ENCODE measurements around the gene SRRM3. TPM values are rescaled to one million over a fixed set of nuclear protein-coding genes. Genes with fewer than 3 reads are reported as not detected.

SRRM3 gene
- total RNA-seq, 4 donors from 2014 or later, result 1.8 to 2.6 (median 2.1) TPM

GRCh38 chr7:76193466-76193865 is 8.2 kb upstream of the SRRM3 start:
- no peak for TF ChIP-seq CTCF (IDR thresholded peaks at IDR 0.05; ENCODE audit: low read depth)

GRCh38 chr7:76193883-76194282 is 7.8 kb upstream of the SRRM3 start:
- TF ChIP-seq CTCF (IDR thresholded peaks at IDR 0.05; ENCODE audit: low read depth), result no peak

GRCh38 chr7:76196786-76197185 is 4.9 kb upstream of the SRRM3 start:
- TF ChIP-seq CTCF (IDR thresholded peaks at IDR 0.05; ENCODE audit: low read depth), result no peak

- no peak for TF ChIP-seq CTCF (IDR thresholded peaks at IDR 0.05; ENCODE audit: low read depth)
These were observed 3.5 kb upstream of the SRRM3 start for GRCh38 chr7:76198202-76198601.

- TF ChIP-seq CTCF (IDR thresholded peaks at IDR 0.05; ENCODE audit: low read depth), result no peak
These were observed 952 bp downstream of the SRRM3 start for GRCh38 chr7:76202666-76203030.

GRCh38 chr7:76204147-76204546 is 2.5 kb downstream of the SRRM3 start:
- TF ChIP-seq CTCF (IDR thresholded peaks at IDR 0.05; ENCODE audit: low read depth), result no peak

GRCh38 chr7:76206633-76207032 is 4.9 kb downstream of the SRRM3 start:
- TF ChIP-seq CTCF (IDR thresholded peaks at IDR 0.05; ENCODE audit: low read depth), result no peak

GRCh38 chr7:76209310-76209709 is 7.6 kb downstream of the SRRM3 start:
- TF ChIP-seq CTCF (IDR thresholded peaks at IDR 0.05; ENCODE audit: low read depth), result no peak

Data from subcutaneous adipose tissue (tissue), 4 donors.